K562 (cell line): ENCODE data around the gene FRMD1. TPM values are rescaled to one million over a fixed set of nuclear protein-coding genes. Genes with fewer than 3 reads are reported as not detected.

Source experiments
- ATAC-seq: fragments of 200-7000 bp; cut with Tn5 transposase; 3 replicates; pipeline ENCODE4 v1.9.1; 2020; ENCODE audit warnings: moderate library complexity
- BruUV-seq: library from RNA; stranded (reverse); fragments of 400-500 nt; replicated peaks from 2 replicates; lab custom pipeline; 2021; lab: Mats Ljungman, UMichigan
- CTCF ChIA-PET: fragments of 300-600 bp; formaldehyde crosslinking; extraction: SDS; loops from one replicate; lab custom pipeline; 2021; ENCODE audit warnings: low intra/inter-chr PET ratio; lab: Yijun Ruan, JAX
- POLR2A ChIA-PET: fragments of 300-600, 350-650 bp; sonication (Branson Sonifier 250); formaldehyde crosslinking; extraction: SDS; loops from one replicate; lab custom pipeline; 2021; ENCODE audit warnings: antibody characterized with exemption, inconsistent platforms; lab: Yijun Ruan, JAX
- DNase-seq, 4 experiments: peaks; one replicate each; pipeline versions ENCODE4 v3.0.0 to v3.0.0-alpha.2; 2011 to 2018; ENCODE audit warnings: low spot score in 3 of 4, mixed read lengths in 3 of 4; ENCODE audit errors: extremely low read depth in 1 of 4
- FAIRE-seq: peaks from 2 replicates; lab custom pipeline; 2011; peaks lifted over from hg19 to GRCh38; lab: Jason Lieb, UNC
- H2AFZ ChIP-seq: 2 replicates; pipeline ENCODE4 v1.6.0; 2011; ENCODE audit warnings: low read depth, low read length, control low read depth, inconsistent platforms
- H3K27ac ChIP-seq: fragments of 200-600 bp; 3 replicates; pipeline ENCODE4 v1.8.0; 2011; ENCODE audit warnings: low read depth, mild to moderate bottlenecking, control low read depth, inconsistent platforms, low read length, moderate library complexity, mixed read lengths; ENCODE audit errors: extremely low read depth
- H3K27me3 ChIP-seq, 2 experiments: fragments of 300-600 bp in 1 of 2; 2 replicates in 1 of 2; 3 replicates in 1 of 2; pipeline versions ENCODE4 v1.6.0 to v1.8.0; 2011; ENCODE audit warnings: inconsistent platforms in 2 of 2, low read length in 2 of 2, mild to moderate bottlenecking in 1 of 2, mixed read lengths in 1 of 2, moderate library complexity in 1 of 2; ENCODE audit not compliant: control insufficient read depth in 2 of 2, insufficient read depth in 2 of 2
- H3K36me3 ChIP-seq: fragments of 300-600 bp; 3 replicates; pipeline ENCODE4 v1.8.0; 2011; ENCODE audit warnings: mild to moderate bottlenecking, low read length, inconsistent platforms; ENCODE audit not compliant: control insufficient read depth, insufficient read depth
- H3K4me1 ChIP-seq, 2 experiments: fragments of 200-600 bp in 1 of 2; replicated peaks in 1 of 2; 2 replicates in 1 of 2; 3 replicates in 1 of 2; pipeline versions ENCODE4 v1.5.1 to v1.8.0; 2011; ENCODE audit warnings: inconsistent platforms in 2 of 2, low read length in 2 of 2, mild to moderate bottlenecking in 1 of 2, mixed read lengths in 1 of 2, moderate library complexity in 1 of 2; ENCODE audit not compliant: control insufficient read depth in 2 of 2, insufficient read depth in 2 of 2
- H3K4me2 ChIP-seq: 2 replicates; pipeline ENCODE4 v1.6.1; 2011; ENCODE audit warnings: low read length, control low read depth, inconsistent platforms, mixed read lengths; ENCODE audit not compliant: insufficient read depth
- H3K4me3 ChIP-seq: fragments of 200-600 bp; sonication (generic), shearing (Covaris generic); 2 replicates; pipeline ENCODE4 v1.5.1; 2016; ENCODE audit warnings: control low read depth, inconsistent platforms
- H3K79me2 ChIP-seq: fragments of 200-600 bp; 3 replicates; pipeline ENCODE4 v1.8.0; 2011; ENCODE audit warnings: low read length, inconsistent platforms; ENCODE audit not compliant: control insufficient read depth, insufficient read depth
- H3K9ac ChIP-seq, 2 experiments: 2 replicates each; pipeline versions ENCODE4 v1.6.0 to v1.6.1; 2011; ENCODE audit warnings: low read depth in 2 of 2, low read length in 2 of 2, control low read depth in 1 of 2, inconsistent platforms in 1 of 2, mild to moderate bottlenecking in 1 of 2, mixed read lengths in 1 of 2; ENCODE audit not compliant: insufficient read depth in 1 of 2
- H3K9me1 ChIP-seq: one replicate; pipeline ENCODE4 v1.6.0; 2011; ENCODE audit warnings: inconsistent platforms, mild to moderate bottlenecking, low read length, moderate library complexity; ENCODE audit not compliant: control insufficient read depth, insufficient read depth
- H3K9me3 ChIP-seq: replicated peaks from 2 replicates; pipeline ENCODE4 v1.5.1; 2011; ENCODE audit warnings: low read depth, low read length, inconsistent platforms; ENCODE audit not compliant: control insufficient read depth, insufficient read depth
- H4K20me1 ChIP-seq: replicated peaks from 2 replicates; pipeline ENCODE4 v1.6.1; 2011; ENCODE audit warnings: low read length, inconsistent platforms, mixed read lengths; ENCODE audit not compliant: control insufficient read depth, insufficient read depth
- CBX2 ChIP-seq: fragments of 200-600 bp; sonication (generic); IDR thresholded peaks from one replicate; pipeline ENCODE4 v1.6.1; 2012; ENCODE audit warnings: mild to moderate bottlenecking, low read length, inconsistent platforms; ENCODE audit not compliant: insufficient read depth, poor library complexity, severe bottlenecking
- RBBP5 ChIP-seq: fragments of 200-600 bp; sonication (generic); IDR thresholded peaks from 2 replicates; pipeline ENCODE4 v1.6.1; 2012; ENCODE audit warnings: borderline replicate concordance, mild to moderate bottlenecking, low read length, control low read depth, inconsistent platforms; ENCODE audit not compliant: insufficient read depth, poor library complexity, severe bottlenecking
- TRIM28 ChIP-seq: fragments of 450-650 bp; IDR thresholded peaks from 2 replicates; pipeline ENCODE4 v1.6.1; 2017
- U2AF1 ChIP-seq: fragments of 200-400 bp; formaldehyde crosslinking; optimal IDR thresholded peaks from 2 replicates; pipeline ENCODE3; 2017; ENCODE audit warnings: mild to moderate bottlenecking, low read depth, low read length, moderate library complexity
- UBTF ChIP-seq, 2 experiments: IDR thresholded peaks; 2 replicates each; pipeline ENCODE4 v1.6.1; 2012; ENCODE audit warnings: improper control_type of control experiment in 2 of 2, low read depth in 2 of 2, low read length in 2 of 2, borderline replicate concordance in 1 of 2
- ZNF695 ChIP-seq: fragments of 450-650 bp; formaldehyde crosslinking; IDR thresholded peaks from 2 replicates; pipeline ENCODE4 v1.4.0; 2020; ENCODE audit warnings: mild to moderate bottlenecking, moderate library complexity
- WGBS: fragments of 100-300 bp; shearing (Covaris generic); methylation state at CpG from one replicate; pipeline ENCODE4 v1.1.6; 2016; ENCODE audit warnings: low coverage, mixed read lengths; ENCODE audit not compliant: insufficient coverage; ENCODE audit errors: missing lambda C conversion rate; 5-methylcytosine and 5-hydroxymethylcytosine counted together
- in situ Hi-C: fragments of 300-500 bp; cut with MboI; formaldehyde crosslinking; loops from 4 replicates; pipeline ENCODE4 v1.15.0; 2018; ENCODE audit warnings: inconsistent platforms, mixed read lengths
- intact Hi-C: fragments of 100-400 bp; cut with micrococcal nuclease; formaldehyde crosslinking; loops from 2 replicates; pipeline ENCODE4 v1.14.2; 2022
- polyA plus RNA-seq, 8 experiments: library from polyadenylated mRNA; depleted of rRNA in 4 of 8; stranded (reverse) in 5 of 8; unstranded in 3 of 8; fragments of >200 nt; fragmentation: Nextera tagmentation in 2 of 8; fragmentation: Illumina TruSeq in 1 of 8; extraction: Ambion mirVana in 2 of 8; extraction: Trizol in 1 of 8; gene quantifications; 2 replicates each; pipeline versions ENCODE4 v1.2.1 to v1.2.3, GENCODE V29; 2011 to 2014; ENCODE audit warnings: inconsistent platforms in 1 of 8, missing spikeins in 1 of 8
- total RNA-seq, 7 experiments: library from RNA; depleted of rRNA in 6 of 7; stranded (reverse); fragments of >200 nt in 6 of 7; fragmentation: Illumina TruSeq in 2 of 7; extraction: Trizol in 2 of 7; gene quantifications; 2 replicates each; pipeline versions ENCODE4 v1.2.1 to v1.2.3, GENCODE V29; 2011 to 2021; ENCODE audit warnings: low replicate concordance in 1 of 7

Gene FRMD1
- total and polyA plus RNA-seq, 9 of the 15 experiments (the other 6 are each of a cell fraction or from before 2014, with no cell fraction given), result 0.01 to 0.04 (median 0.01) TPM; not detected in 6

GRCh38 chr6:168097221-168097620, 18.2 kb upstream of the FRMD1 start:
- FAIRE-seq (no peak), ATAC-seq (no peak), DNase-seq (no peak)
- ChIA-PET POLR2A (no interaction called here), CTCF (no interaction called here)
- H3K36me3 ChIP-seq, result no peaks in the 10 kb centered on the region
- no peak overlapping the region for H3K27ac ChIP-seq
- intact Hi-C loops (no loop called here), in situ Hi-C loops (no loop called here)
- H3K4me1 ChIP-seq, result peaks cover 0 to 16% of the 10 kb centered on the region in 2 experiments; a peak in 2 of 5 replicates
- no peak overlapping the region for H2AFZ ChIP-seq
- no peak overlapping the region for H3K4me3 ChIP-seq
- BruUV-seq, result no TSS peak
- no peak overlapping the region for H3K4me2 ChIP-seq
- no peak for TF ChIP-seq ZNF695
- no peak for TF ChIP-seq CBX2
- TF ChIP-seq U2AF1, result no peak
- TF ChIP-seq TRIM28, result no peak
- peaks cover 26% of the 10 kb centered on the region for H4K20me1 ChIP-seq
- H3K27me3 ChIP-seq, result peaks cover 59 to 86% of the 10 kb centered on the region in 2 experiments
- H3K9me1 ChIP-seq, result no peaks in the 10 kb centered on the region
- 0% methylated on average over 10 of the region's 10 CpGs for WGBS
- H3K9ac ChIP-seq, result no peak overlapping the region
- H3K9me3 ChIP-seq, result no peaks in the 10 kb centered on the region
- H3K79me2 ChIP-seq, result no peaks in the 10 kb centered on the region

DNA sequence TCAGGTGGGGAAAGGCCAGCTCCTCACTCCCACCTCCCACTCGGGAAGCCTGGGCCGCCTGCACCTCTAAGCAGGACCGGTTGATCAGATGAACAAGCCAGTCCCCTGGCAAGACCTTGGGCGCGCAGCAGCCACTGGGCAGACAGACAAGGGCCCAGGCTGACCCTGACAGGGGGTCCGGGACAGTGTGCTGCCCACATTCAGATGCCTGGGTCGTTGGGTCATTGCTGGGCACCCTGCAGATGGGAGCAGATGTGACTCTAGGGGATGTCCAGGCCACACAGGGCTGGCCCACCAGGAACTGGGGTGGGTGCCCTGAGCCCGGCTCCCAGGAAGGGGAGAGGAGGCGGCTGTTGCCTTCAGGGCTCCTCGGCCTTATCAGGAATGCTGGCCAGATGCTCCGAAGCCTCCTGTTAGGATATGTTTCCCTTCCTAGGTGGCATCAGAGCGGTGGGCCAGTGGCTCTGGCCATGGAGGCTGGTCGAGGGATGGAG, 17.3 kb upstream of the FRMD1 start:
- peaks cover 33% of the 10 kb centered on the region for H4K20me1 ChIP-seq
- H3K27ac ChIP-seq, result no peak overlapping the region
- H3K27me3 ChIP-seq, result peaks cover 60 to 88% of the 10 kb centered on the region in 2 experiments
- ChIA-PET POLR2A (no interaction called here), CTCF (no interaction called here)
- no peak for TF ChIP-seq UBTF (IDR thresholded peaks at IDR 0.05; ENCODE audit: borderline replicate concordance in 1 of 2, low read depth in 2 of 2, low read length in 2 of 2)
- TF ChIP-seq RBBP5, result no peak
- 3% methylated on average over 13 of the region's 13 CpGs for WGBS
- H3K9me1 ChIP-seq, result no peaks in the 10 kb centered on the region
- no peaks in the 10 kb centered on the region for H3K79me2 ChIP-seq
- peaks cover 0 to 15% of the 10 kb centered on the region in 2 experiments; a peak in 2 of 5 replicates for H3K4me1 ChIP-seq
- H2AFZ ChIP-seq, result no peak overlapping the region
- no peak for ATAC-seq
- DNase-seq, result no peak
- H3K4me3 ChIP-seq, result no peak overlapping the region
- H3K4me2 ChIP-seq, result no peak overlapping the region
- FAIRE-seq, result no peak
- no peaks in the 10 kb centered on the region for H3K9me3 ChIP-seq
- H3K9ac ChIP-seq, result no peak overlapping the region
- intact Hi-C loops (no loop called here), in situ Hi-C loops (no loop called here)
- H3K36me3 ChIP-seq, result no peaks in the 10 kb centered on the region
- no TSS peak for BruUV-seq
